ENCODE results near the gene RHEBL1.
A peak's percentile ranks its signal among the peaks of the same experiment; 100 is the strongest.

The RHEBL1 gene, protein sequence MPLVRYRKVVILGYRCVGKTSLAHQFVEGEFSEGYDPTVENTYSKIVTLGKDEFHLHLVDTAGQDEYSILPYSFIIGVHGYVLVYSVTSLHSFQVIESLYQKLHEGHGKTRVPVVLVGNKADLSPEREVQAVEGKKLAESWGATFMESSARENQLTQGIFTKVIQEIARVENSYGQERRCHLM

GRCh38 chr12:49069507-49070346 is at the start of gene RHEBL1:
RHEBL1 (minus strand) TSS chr12:49069979; CDS start chr12:49069785, 194 bp downstream.
- DNase-seq, result peak; percentile 99

DNA sequence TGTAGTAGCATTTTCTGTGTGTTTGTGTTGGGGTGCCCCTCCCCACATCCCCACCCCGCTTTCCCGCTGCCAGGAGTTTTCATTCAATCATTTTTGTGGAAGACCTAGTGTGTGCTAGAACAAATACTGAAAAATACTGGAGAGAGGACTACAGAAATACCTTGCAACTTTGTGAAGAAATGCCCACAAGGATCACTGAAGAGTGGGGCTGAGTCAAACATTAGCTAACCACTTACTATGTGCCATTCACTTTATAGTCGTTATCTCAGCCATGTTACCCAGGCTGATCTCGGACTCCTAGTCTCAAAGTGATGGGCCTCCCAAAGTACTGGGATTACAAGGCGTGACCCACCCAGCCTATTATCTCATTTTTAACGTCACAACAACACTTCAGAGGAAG is 41.4 kb upstream of the RHEBL1 start:
- DNase-seq, result no peak

DNA sequence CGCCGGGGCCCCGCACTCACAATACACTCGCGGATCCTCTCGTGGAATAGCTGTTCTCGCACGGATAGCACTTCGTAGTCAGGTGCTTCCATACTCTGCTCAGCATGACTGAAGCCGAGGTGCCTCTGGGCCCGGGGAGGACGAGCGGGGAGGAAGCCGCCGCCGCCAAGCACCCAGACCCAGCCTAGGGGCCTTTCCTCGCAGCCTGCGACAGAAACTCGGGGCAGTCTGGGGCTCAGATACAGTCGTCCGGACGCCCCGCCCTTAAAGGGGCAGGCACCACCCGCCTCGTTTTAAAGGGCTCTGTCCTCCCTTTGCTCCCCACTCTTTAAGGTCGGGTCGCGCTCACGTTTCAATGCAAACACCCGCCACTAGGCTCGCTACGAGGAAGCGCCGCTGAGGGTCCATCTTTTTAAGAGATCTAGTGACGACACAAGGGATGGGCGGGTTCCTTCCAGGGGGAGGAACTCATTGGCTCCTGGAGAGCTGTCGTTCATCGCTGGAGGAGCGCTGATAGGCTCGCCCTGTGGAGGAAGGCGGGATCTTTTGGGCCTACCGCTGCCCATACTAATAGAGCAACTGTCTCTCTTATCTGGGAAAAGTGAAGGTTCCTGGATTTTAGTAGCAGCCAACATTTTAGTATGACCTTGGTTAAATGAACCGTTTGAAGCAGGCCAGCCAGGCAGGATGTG is 40.8 kb upstream of the RHEBL1 start, which contains the start of gene LMBR1L:
LMBR1L (minus strand) TSS at position 384 of the 692 bp plus-strand sequence; CDS start at position 92, 292 bp downstream.
- peak; percentile 98 for DNase-seq

DNA sequence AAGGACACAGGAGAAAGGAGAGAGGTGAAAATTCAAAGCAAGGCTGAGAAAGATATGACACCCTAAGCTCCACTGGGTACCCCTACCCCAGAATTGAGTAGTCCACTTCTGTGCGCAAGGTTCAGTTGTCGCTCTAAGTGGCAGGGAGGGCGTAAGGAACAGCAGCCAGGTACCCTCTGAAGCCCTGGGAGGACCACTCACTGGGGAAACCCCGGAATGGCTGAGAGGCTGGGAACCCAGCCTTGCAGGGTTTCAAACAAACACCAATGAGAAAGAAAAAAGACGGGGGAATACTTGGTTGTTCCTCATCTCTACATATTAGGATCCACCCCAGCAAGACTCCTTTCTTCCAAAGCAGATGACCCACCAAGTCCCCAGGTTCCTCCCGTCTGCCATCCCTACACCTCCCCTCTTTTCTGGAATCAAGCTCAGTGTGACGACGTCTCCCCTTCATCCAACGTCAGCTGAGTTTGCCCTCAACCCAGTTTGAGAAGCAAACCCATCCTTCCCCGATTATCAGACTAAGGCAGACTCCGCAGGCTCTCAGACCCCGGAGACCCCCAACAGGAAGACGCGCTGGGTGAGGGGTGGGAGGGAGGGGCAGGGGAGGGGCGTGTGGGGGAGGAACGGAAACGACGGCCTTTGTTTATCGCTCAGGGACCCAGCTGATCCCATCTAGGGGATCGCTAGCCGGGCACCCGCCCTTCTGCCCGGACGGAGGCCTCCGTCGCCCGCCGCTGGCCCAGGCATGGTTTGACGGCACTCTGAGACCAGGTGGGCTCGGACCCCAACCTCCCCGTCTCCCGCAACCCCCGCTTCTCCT is 40.1 kb upstream of the RHEBL1 start:
- peak; percentile 28 for DNase-seq

- peak; percentile 32 for DNase-seq
Observed at GRCh38 chr12:49108958-49109404, 39.2 kb upstream of the RHEBL1 start.

DNA sequence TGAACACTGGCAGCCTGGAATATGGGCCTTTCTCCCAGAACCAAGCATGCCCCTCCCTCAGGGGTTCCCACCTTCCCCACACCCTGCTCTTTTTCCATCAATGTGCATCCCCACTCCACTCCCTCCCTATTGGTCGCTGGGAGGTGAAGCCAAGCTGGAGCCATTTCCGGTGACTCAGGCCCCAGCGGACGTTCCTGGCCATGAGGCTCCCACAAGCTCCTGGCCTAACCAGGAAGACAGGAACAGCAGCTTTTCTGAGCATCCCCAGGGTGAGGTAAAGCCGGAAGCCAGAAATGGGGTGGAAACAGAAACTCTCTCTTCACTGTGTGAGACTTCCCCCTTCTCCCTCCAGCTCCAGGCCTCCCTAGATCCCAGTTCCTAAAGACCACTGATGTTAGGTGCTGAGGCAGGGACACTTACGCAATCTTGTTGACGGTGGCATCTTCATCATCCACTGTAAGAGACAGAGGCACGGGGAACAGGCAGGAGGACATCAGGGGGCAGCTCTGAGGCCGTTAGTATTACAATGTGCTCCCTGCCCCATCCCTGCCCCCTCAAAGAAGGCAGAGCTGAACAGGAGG is 35.8 kb upstream of the RHEBL1 start:
- DNase-seq, result no peak

DNA sequence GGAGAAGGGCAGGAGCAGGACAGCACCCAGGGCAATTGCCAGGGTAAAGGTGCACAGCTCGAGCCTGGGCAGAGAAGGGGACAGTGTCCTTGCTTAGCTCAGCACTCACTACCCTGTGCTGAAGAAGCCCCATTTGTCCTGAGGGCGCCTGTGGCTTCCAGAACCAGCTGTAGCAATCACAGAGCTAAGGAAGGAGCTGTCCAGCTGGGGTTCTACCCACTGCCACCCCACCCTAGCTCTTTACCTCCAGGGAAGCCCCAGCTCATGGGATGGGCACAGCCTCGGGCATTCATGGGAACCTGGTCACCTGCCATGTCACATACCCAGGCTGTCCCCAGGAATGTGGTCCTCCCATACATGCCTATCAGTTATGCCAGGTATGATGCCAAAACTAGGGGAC is 35.0 kb upstream of the RHEBL1 start:
- no peak for DNase-seq

- no peak for DNase-seq
Observed at GRCh38 chr12:49100380-49100779, 30.6 kb upstream of the RHEBL1 start.

- no peak for DNase-seq
Observed at GRCh38 chr12:49098703-49099102, 28.9 kb upstream of the RHEBL1 start.

GRCh38 chr12:49098035-49098451 is 28.3 kb upstream of the RHEBL1 start:
- peak; percentile 57 for DNase-seq

- no peak for DNase-seq
Observed at GRCh38 chr12:49097381-49097780, 27.6 kb upstream of the RHEBL1 start.

- no peak for DNase-seq
Observed at GRCh38 chr12:49094975-49095365, 25.2 kb upstream of the RHEBL1 start.

DNA sequence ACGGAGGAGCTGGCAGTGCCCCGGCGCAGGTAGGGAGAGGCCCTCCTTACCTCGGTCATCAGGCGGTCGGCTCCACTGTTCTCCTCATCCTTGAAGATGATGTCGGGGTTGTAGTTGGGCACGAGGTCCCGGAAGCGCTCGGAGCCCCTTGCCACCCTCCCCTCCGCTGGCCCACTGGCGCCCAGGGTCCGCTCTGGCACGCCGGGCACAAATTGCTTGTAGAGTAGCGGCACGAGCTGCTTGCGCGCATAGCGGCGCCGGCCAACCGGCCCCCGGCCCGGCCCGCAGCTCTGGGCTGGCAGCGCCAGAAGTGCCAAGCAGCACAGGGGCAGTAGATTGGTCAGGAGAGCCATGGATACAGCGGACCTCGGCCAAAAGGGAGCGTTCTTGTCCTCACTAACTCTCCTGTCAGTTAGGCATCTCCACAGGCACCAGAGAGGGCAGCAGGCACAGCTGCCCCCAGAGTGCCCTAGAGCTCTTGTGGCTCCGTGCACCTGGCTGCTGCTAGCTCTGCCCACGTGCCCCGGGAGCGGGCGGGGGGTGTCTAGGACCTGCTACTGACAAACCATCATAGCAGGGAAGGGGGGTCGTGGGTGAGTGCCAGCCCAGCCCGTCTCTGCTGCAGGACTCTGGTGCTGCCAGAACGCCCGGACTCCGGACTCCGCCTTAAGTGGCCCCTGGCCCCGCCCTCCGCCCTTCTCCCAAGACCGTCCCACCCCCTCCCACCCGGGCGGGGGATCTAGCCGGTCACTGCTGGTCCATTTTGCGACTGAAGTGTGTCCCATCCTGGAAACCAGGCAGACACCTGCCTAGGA is 24.6 kb upstream of the RHEBL1 start, which contains the start of gene DHH:
DHH (minus strand) TSS at position 642 of the 815 bp plus-strand sequence; CDS start at position 353, 289 bp downstream.
- DNase-seq, result no peak

DNA sequence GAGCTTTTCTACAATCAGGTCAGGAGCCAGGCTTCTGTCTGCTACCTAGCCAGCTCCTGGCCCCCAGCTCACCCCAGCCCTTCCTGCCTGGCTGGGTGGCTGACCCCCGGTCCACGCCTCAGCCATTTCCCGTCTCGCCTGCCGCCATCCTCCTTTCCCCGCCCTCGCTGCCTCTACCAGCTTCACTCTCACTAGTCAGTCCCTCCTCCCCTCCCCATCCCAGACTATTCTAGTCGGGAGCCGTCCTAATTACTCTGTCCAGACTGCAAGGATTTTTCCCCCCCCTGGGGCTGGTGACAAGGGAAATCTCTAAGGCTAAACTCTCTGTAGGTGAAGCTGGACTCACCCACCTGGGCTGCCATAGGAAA is 24.0 kb upstream of the RHEBL1 start:
- DNase-seq, result no peak

GRCh38 chr12:49092816-49093406 is 23.1 kb upstream of the RHEBL1 start:
- no peak for DNase-seq

DNA sequence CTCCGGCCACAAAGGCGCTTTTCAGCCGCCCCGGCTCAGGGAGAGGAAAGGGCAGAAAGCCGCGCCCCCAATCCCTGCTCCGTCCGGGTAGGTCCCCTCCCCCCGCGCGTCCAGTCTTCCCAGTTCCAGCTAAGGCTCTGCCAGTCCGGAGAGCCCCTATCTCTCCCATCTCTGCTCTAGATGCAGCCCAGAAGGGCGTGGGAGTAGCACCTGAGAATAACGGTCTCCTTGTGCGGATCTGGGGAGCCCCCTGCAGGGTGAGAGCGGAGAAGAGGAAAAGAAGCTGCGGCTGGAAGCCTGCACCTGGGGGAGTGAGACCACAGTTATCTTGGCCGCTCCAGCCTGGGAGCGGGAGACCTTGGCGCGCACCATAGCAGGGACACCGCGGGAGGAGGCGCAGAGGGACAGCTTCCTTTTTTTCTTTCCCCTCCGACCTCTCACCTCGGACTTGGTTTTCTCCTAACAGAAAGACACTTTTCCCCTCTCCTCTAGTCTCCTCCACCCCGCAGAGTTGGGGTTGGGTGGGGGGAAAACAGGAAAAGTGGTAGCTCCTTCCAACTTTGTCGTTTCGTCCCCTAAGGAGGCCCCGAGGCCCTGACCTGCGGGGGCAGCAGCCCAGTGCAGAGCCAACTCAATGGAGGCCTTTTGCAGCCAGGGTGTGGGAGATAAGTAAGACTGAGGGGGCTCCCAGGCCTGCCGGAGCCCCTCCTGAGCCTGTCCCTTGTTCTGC is 22.5 kb upstream of the RHEBL1 start:
- peak; percentile 56 for DNase-seq

DNA sequence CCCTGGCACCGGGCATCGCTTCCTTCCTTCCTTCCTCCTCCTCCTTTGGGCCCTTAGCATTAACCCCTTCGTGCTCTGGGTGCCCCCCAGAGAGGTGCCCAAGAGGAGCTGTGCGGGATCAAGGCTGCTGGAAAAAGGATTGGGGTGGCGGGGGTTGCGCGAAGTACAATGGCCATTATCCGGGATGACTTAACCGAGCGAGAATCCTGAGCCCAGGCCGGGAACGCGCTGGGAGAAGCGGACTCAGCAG is 22.0 kb upstream of the RHEBL1 start:
- no peak for DNase-seq

GRCh38 chr12:49091056-49091835 is 21.5 kb upstream of the RHEBL1 start:
- no peak for DNase-seq

Data from CD4-positive, alpha-beta T cell treated with Interleukin-15 for 1 hour (primary cell).